AG10803 (cell line): ENCODE data around the gene LAP3.

ENCODE experiments used
- DNase-seq: peaks from one replicate; pipeline ENCODE4 v3.0.0; 2010; ENCODE audit warnings: low read depth
- H3K4me3 ChIP-seq: 2 replicates; pipeline ENCODE4 v1.5.1; 2011; ENCODE audit warnings: mild to moderate bottlenecking, low read length, control low read depth
- CTCF ChIP-seq: conservative IDR thresholded peaks from 2 replicates; pipeline ENCODE4 v1.5.1; 2011; ENCODE audit warnings: mild to moderate bottlenecking, low read length, control low read depth, inconsistent platforms

LAP3 gene

GRCh38 chr4:17618926-17619325 is 41.9 kb downstream of the LAP3 start:
- no peak for DNase-seq
- H3K4me3 ChIP-seq = no peak overlapping the region
- TF ChIP-seq CTCF = no peak

- TF ChIP-seq CTCF = no peak
- H3K4me3 ChIP-seq = no peak overlapping the region
- peak; percentile 24 for DNase-seq
Observed at GRCh38 chr4:17619416-17620105, 42.6 kb downstream of the LAP3 start.

- DNase-seq = peak; percentile 82
- no peak for TF ChIP-seq CTCF
- H3K4me3 ChIP-seq = no peak overlapping the region
Observed at GRCh38 chr4:17623451-17624001, 46.5 kb downstream of the LAP3 start.

GRCh38 chr4:17624821-17625220 is 47.8 kb downstream of the LAP3 start:
- TF ChIP-seq CTCF = no peak
- H3K4me3 ChIP-seq = no peak overlapping the region
- DNase-seq = no peak

- H3K4me3 ChIP-seq = no peak overlapping the region
- no peak for TF ChIP-seq CTCF
- no peak for DNase-seq
Observed at GRCh38 chr4:17630228-17630627, 53.2 kb downstream of the LAP3 start.

GRCh38 chr4:17633600-17633999 is 56.6 kb downstream of the LAP3 start:
- no peak for TF ChIP-seq CTCF
- no peak overlapping the region for H3K4me3 ChIP-seq
- DNase-seq = no peak

GRCh38 chr4:17635056-17635455 is 58.1 kb downstream of the LAP3 start:
- H3K4me3 ChIP-seq = no peak overlapping the region
- TF ChIP-seq CTCF = no peak
- DNase-seq = no peak
